Measurements from ENCODE around the gene RASSF1. TPM values are rescaled to one million over a fixed set of nuclear protein-coding genes. Genes with fewer than 3 reads are reported as not detected.

Gene RASSF1
- total RNA-seq, 1 donor from 2014 or later, result 13.7 TPM

DNA sequence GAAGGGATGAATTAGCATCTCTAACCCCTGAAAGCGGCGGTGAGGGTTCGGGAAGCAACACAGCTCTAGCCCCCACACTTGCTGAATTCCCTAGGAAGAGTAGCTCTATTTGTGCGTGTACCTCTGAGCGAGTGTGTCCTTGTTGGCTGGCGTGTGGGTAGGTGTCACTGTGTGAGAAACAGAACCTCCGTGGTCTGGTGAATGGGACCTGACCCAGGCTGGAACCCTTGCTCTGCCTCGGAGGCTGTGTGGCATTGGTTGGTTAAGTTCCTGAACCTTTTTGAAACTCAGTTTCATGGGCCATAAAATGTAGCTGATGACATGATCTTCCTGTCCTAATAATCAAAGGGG is 19.1 kb upstream of the RASSF1 start:
- no peak for TF ChIP-seq EZH2 (IDR thresholded peaks at IDR 0.05)
- TF ChIP-seq, protein P1, sequence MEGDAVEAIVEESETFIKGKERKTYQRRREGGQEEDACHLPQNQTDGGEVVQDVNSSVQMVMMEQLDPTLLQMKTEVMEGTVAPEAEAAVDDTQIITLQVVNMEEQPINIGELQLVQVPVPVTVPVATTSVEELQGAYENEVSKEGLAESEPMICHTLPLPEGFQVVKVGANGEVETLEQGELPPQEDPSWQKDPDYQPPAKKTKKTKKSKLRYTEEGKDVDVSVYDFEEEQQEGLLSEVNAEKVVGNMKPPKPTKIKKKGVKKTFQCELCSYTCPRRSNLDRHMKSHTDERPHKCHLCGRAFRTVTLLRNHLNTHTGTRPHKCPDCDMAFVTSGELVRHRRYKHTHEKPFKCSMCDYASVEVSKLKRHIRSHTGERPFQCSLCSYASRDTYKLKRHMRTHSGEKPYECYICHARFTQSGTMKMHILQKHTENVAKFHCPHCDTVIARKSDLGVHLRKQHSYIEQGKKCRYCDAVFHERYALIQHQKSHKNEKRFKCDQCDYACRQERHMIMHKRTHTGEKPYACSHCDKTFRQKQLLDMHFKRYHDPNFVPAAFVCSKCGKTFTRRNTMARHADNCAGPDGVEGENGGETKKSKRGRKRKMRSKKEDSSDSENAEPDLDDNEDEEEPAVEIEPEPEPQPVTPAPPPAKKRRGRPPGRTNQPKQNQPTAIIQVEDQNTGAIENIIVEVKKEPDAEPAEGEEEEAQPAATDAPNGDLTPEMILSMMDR (IDR thresholded peaks at IDR 0.05), result no peak
- TF ChIP-seq EZH2phosphoT487 (IDR thresholded peaks at IDR 0.05), result no peak
- peak overlapping the region; percentile 79 for H3K4me3 ChIP-seq
- H3K9ac ChIP-seq, result no peak overlapping the region
- Mint-ChIP-seq H3K27me3 (ENCODE audit: insufficient read depth, low read depth) (peaks cover 6% of the 10 kb centered on the region), H3K9me3 (no peaks in the 10 kb centered on the region), H3K4me1 (peaks cover 41% of the 10 kb centered on the region), H3K27ac (peak overlapping the region; percentile 83), H3K4me3 (peak overlapping the region; percentile 95), H3K36me3 (peaks cover 4% of the 10 kb centered on the region)
- peaks cover 22% of the 10 kb centered on the region for H3K4me1 ChIP-seq
- H3K9me3 ChIP-seq (ENCODE audit: low read depth), result no peaks in the 10 kb centered on the region
- peaks cover 36% of the 10 kb centered on the region for H3K79me2 ChIP-seq (ENCODE audit: low read depth)
- H3K27me3 ChIP-seq, result peaks cover 13% of the 10 kb centered on the region
- peaks cover 38% of the 10 kb centered on the region for H4K20me1 ChIP-seq (ENCODE audit: low read depth)
- no peaks in the 10 kb centered on the region for H3F3A ChIP-seq (ENCODE audit: low read depth)
- DNase-seq (ENCODE audit: low spot score), result no peak
- H3K27ac ChIP-seq, result no peak overlapping the region
- H3K36me3 ChIP-seq, result no peaks in the 10 kb centered on the region
- peak overlapping the region; percentile 93 for H2AFZ ChIP-seq (replicated peaks)
- H3K4me2 ChIP-seq, result peak overlapping the region; percentile 73

DNA sequence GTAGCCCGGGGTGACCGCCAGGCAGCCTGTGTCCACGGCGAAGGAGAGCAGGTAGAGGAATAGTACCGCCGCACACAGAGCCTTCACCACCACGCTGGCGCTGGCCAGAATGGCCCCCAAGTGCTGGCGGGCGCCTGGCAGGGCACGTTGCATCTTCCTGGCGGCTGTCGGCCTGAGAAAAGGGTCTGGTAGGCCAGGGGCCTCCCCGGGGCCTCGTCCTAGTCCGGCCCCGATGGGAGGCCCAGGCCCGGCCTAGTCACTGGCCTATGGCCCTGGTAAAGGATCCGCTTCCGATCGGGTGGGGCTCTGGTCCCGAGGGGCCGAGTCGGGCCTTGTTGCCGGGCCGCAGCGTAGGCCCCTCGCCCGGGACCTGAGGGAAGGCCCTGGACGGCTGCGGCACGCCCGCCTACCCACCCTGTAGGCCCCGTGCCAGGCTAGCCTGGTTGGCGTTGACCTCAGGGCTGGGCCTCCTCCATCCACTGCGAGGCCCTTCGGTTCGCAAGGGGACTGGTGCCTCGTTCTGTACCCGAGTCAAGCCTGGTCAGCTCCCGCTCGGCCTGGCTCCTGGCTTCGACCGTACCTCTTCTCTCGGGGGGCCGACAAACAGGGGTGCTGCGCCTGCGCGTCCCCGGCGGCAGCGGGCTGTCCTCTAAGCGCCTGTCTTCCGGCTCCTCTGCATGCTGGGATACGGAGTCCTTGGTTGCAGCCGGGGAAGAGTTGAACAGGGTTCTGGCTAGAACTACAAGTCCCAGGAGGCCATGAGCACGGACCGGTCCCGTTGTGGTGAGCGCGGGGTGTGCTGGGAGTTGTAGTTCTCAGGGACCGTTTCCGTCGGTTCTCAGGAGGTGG is 18.5 kb upstream of the RASSF1 start, which contains the start of gene TMEM115:
Gene TMEM115, minus strand, starts transcription at position 611 of the 849 bp plus-strand sequence. Its CDS starts 458 bp downstream, at position 153.
- H3K9ac ChIP-seq, result peak within 1 kb of the TSS; percentile 96
- TF ChIP-seq, protein P1 (IDR thresholded peaks at IDR 0.05), result no peak
- no peak for TF ChIP-seq EZH2 (IDR thresholded peaks at IDR 0.05)
- no peak for TF ChIP-seq EZH2phosphoT487 (IDR thresholded peaks at IDR 0.05)

DNA sequence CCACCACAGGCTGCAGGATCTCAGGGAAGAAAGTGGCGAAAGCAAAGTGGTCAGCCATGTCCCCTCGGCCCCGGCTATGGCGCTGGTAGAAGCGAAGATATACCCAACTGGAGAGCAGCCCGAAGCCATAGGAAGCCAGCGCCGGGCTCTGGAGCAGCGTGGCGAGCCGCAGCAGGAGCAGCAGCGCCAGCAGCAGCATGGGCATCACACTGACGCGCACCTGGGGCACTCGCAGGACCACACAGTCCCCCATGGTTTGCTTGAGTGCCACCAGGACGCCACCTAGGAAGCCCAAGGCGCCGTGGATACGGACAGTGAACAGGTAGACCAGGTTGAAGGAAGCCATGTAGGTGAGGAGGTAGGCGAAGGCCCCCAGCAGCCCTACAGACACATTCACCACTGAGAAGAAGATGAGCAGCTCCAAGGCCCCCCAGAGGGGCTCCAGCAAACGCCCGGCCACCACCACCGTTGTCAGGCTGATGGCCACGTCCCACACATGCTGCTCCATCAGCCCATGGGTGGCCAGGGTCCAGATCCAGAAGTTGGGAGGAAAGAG is 17.8 kb upstream of the RASSF1 start:
- H3K4me3 Mint-ChIP-seq, result peak overlapping the region; percentile 95
- no peaks in the 10 kb centered on the region for H3K9me3 ChIP-seq (ENCODE audit: low read depth)
- peak overlapping the region; percentile 96 for H3K9ac ChIP-seq
- H3K36me3 Mint-ChIP-seq, result peaks cover 7% of the 10 kb centered on the region
- TF ChIP-seq EZH2 (IDR thresholded peaks at IDR 0.05) (no peak), EZH2phosphoT487 (IDR thresholded peaks at IDR 0.05) (no peak)
- TF ChIP-seq, protein P1 (IDR thresholded peaks at IDR 0.05), result no peak
- H3K4me3 ChIP-seq, result peak overlapping the region; percentile 79
- peaks cover 2% of the 10 kb centered on the region for H3K27me3 ChIP-seq
- peaks cover 38% of the 10 kb centered on the region for H4K20me1 ChIP-seq (ENCODE audit: low read depth)
- no peaks in the 10 kb centered on the region for H3F3A ChIP-seq (ENCODE audit: low read depth)
- H3K9me3 Mint-ChIP-seq, result no peaks in the 10 kb centered on the region
- H2AFZ ChIP-seq (replicated peaks), result no peak overlapping the region
- H3K27ac Mint-ChIP-seq, result peak overlapping the region; percentile 79
- H3K27ac ChIP-seq, result no peak overlapping the region
- H3K4me2 ChIP-seq, result peak overlapping the region; percentile 92
- DNase-seq (ENCODE audit: low spot score), result no peak
- peaks cover 17% of the 10 kb centered on the region for H3K4me1 ChIP-seq
- peaks cover 38% of the 10 kb centered on the region for H3K4me1 Mint-ChIP-seq
- H3K79me2 ChIP-seq (ENCODE audit: low read depth), result peaks cover 36% of the 10 kb centered on the region
- H3K27me3 Mint-ChIP-seq (ENCODE audit: insufficient read depth, low read depth), result peaks cover 7% of the 10 kb centered on the region
- no peaks in the 10 kb centered on the region for H3K36me3 ChIP-seq

More for the DNA sequence above, 18.5 kb upstream of the RASSF1 start, which contains the start of gene TMEM115:
- Histone ChIP-seq H3K4me3 (peak within 1 kb of the TSS; percentile 79), H3F3A (ENCODE audit: low read depth) (no peaks in the 10 kb centered on the region), H3K4me2 (peak within 1 kb of the TSS; percentile 92), H2AFZ (replicated peaks) (peak within 1 kb of the TSS; percentile 93), H3K4me1 (peaks cover 17% of the 10 kb centered on the region), H4K20me1 (ENCODE audit: low read depth) (peaks cover 38% of the 10 kb centered on the region), H3K79me2 (ENCODE audit: low read depth) (peaks cover 36% of the 10 kb centered on the region), H3K9me3 (ENCODE audit: low read depth) (no peaks in the 10 kb centered on the region), H3K36me3 (no peaks in the 10 kb centered on the region), H3K27me3 (peaks cover 7% of the 10 kb centered on the region), H3K27ac (no peak within 1 kb of the TSS)
- Mint-ChIP-seq H3K4me1 (peaks cover 39% of the 10 kb centered on the region), H3K36me3 (peaks cover 7% of the 10 kb centered on the region), H3K9me3 (no peaks in the 10 kb centered on the region), H3K27ac (peak within 1 kb of the TSS; percentile 83), H3K27me3 (ENCODE audit: insufficient read depth, low read depth) (peaks cover 6% of the 10 kb centered on the region), H3K4me3 (peak within 1 kb of the TSS; percentile 95)
- peak; percentile 98 for DNase-seq (ENCODE audit: low spot score)
